ENCODE data around the gene THAP4.
"Not testable (repeated sequence)": the region's sequence is repeated elsewhere in the genome, so short reads cannot be mapped to it uniquely, and the experiment has no call there.

The THAP4 gene

DNA sequence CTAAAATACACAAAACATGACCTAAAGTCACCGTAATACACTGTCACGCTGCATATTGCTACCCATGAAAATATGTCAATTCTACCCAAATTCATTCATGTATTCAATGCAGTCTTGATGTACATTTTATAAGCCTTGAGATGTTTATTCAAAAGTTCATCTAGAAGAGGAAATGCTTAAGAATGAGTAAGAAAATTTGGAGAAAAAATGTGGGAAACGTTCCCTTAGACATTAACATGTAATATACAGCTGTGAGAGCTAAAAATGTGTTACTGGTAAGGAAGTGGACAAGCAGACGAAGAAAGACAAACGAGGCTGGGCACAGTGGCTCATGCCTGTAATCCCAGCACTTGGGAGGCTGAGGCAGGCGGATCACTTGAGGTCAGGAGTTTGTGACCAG is 37.3 kb downstream of the THAP4 start:
- H3K27me3 ChIP-seq (ENCODE audit: control insufficient read depth, insufficient read depth, low read length), result no peaks in the 10 kb centered on the region
- H3K27ac ChIP-seq (ENCODE audit: low read length), result no peak overlapping the region
- no peaks in the 10 kb centered on the region for H3K4me1 ChIP-seq (ENCODE audit: control insufficient read depth, low read depth, low read length)
- H3K4me3 ChIP-seq (ENCODE audit: low read length), result no peak overlapping the region
- no peaks in the 10 kb centered on the region for H3K9me3 ChIP-seq (ENCODE audit: control insufficient read depth, low read depth, low read length)
- no peak overlapping the region for H3K9ac ChIP-seq (ENCODE audit: low read length)
- peaks cover 21% of the 10 kb centered on the region for H3K36me3 ChIP-seq (ENCODE audit: control insufficient read depth, low read depth, low read length)

DNA sequence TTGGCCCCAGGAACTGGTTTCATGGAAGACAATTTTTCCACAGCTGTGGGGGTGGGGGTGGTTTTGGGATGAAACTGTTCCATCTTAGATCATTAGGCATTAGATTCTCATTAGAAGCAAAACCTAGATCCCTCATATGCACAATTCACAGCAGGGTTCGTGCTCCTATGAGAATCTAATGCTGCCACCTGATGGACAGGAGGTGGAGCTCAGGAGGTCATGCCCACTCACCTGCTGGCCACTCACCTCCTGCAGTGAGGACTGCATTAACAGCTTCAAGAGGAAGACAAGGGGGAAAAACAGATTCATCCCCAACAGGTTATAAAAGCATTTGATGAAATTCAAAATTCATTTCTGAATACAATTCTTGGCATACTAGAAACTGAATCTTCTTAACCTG is 38.5 kb downstream of the THAP4 start:
- Histone ChIP-seq H3K9ac (ENCODE audit: low read length) (no peak overlapping the region), H3K4me1 (ENCODE audit: control insufficient read depth, low read depth, low read length) (no peaks in the 10 kb centered on the region), H3K27ac (ENCODE audit: low read length) (no peak overlapping the region), H3K9me3 (ENCODE audit: control insufficient read depth, low read depth, low read length) (no peaks in the 10 kb centered on the region), H3K36me3 (ENCODE audit: control insufficient read depth, low read depth, low read length) (peaks cover 20% of the 10 kb centered on the region), H3K27me3 (ENCODE audit: control insufficient read depth, insufficient read depth, low read length) (no peaks in the 10 kb centered on the region), H3K4me3 (ENCODE audit: low read length) (no peak overlapping the region)

DNA sequence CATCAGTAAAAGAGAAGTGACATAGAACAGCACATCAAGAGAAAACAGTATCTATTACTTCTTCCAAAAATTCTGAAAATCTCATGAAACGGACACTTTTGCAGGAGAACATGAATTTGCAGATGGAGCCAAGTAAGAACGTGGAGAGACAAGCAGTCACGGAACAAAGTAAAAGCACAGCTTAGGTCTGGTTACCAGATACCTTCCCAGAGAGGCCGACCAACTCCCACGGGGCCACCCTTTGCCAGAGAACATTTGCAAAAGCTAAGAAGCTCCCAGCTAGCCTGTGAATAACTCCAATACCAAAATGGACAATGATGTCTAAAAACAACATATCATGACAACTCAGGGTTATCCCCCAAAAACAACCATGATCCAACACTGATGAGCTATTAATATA is 38.9 kb downstream of the THAP4 start:
- no peaks in the 10 kb centered on the region for H3K4me1 ChIP-seq (ENCODE audit: control insufficient read depth, low read depth, low read length)
- H3K9ac ChIP-seq (ENCODE audit: low read length), result no peak overlapping the region
- peaks cover 19% of the 10 kb centered on the region for H3K36me3 ChIP-seq (ENCODE audit: control insufficient read depth, low read depth, low read length)
- H3K27ac ChIP-seq (ENCODE audit: low read length), result no peak overlapping the region
- H3K9me3 ChIP-seq (ENCODE audit: control insufficient read depth, low read depth, low read length), result no peaks in the 10 kb centered on the region
- no peak overlapping the region for H3K4me3 ChIP-seq (ENCODE audit: low read length)
- H3K27me3 ChIP-seq (ENCODE audit: control insufficient read depth, insufficient read depth, low read length), result no peaks in the 10 kb centered on the region

DNA sequence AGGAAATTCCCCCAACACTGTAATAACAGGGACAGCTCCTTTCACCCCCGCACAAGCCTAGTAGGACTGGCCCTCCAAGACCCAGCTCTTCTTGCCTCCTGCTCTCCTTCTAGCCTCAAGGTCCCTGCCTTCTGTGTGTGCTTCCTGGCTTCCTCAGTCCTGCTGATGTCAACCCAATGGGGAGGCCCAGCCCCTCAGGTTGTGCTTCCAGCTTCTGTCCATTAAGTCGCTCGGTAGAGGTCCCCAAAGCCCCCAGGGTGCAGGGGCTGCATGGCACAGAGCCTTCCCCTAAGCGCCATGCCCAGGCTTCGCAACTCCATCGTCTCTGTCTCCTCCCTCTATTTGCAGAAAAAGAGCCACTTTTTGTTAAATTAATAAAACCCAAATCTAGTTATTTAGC is 39.4 kb downstream of the THAP4 start:
- Histone ChIP-seq H3K4me3 (ENCODE audit: low read length) (no peak overlapping the region), H3K36me3 (ENCODE audit: control insufficient read depth, low read depth, low read length) (peaks cover 14% of the 10 kb centered on the region)

DNA sequence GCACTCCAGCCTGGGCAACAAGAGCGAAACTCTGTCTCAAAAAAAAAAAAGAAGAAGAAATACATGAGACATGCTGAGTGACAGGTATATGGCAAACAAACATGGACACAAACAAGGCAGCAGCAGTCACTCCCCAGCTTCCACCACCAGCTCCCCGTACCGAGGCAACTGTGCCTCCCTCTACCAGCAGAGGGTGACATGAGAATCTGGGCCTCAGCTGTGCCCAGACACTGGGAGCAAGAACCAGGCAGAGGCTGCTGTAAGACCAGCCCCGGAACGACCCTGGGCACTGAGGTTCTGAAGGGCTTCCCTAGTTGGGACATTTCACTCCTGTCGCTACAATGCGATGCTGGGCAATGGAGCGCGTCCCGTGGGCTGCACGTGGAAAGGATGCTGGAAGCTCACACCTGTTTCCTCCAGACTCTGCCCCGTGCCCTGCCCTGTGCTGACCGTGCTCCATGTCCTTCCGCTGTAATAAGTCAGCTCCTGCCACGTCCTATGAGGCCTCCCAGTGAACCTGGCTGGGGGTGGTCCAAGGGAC is 41.3 kb downstream of the THAP4 start:
- Histone ChIP-seq H3K27ac (ENCODE audit: low read length) (no peak overlapping the region), H3K36me3 (ENCODE audit: control insufficient read depth, low read depth, low read length) (peaks cover 14% of the 10 kb centered on the region), H3K27me3 (ENCODE audit: control insufficient read depth, insufficient read depth, low read length) (no peaks in the 10 kb centered on the region), H3K9me3 (ENCODE audit: control insufficient read depth, low read depth, low read length) (no peaks in the 10 kb centered on the region), H3K4me3 (ENCODE audit: low read length) (no peak overlapping the region), H3K9ac (ENCODE audit: low read length) (no peak overlapping the region), H3K4me1 (ENCODE audit: control insufficient read depth, low read depth, low read length) (no peaks in the 10 kb centered on the region)

More for the DNA sequence above, 39.4 kb downstream of the THAP4 start:
- Histone ChIP-seq H3K9me3 (ENCODE audit: control insufficient read depth, low read depth, low read length) (no peaks in the 10 kb centered on the region), H3K27me3 (ENCODE audit: control insufficient read depth, insufficient read depth, low read length) (no peaks in the 10 kb centered on the region), H3K4me1 (ENCODE audit: control insufficient read depth, low read depth, low read length) (no peaks in the 10 kb centered on the region), H3K9ac (ENCODE audit: low read length) (no peak overlapping the region), H3K27ac (ENCODE audit: low read length) (no peak overlapping the region)

DNA sequence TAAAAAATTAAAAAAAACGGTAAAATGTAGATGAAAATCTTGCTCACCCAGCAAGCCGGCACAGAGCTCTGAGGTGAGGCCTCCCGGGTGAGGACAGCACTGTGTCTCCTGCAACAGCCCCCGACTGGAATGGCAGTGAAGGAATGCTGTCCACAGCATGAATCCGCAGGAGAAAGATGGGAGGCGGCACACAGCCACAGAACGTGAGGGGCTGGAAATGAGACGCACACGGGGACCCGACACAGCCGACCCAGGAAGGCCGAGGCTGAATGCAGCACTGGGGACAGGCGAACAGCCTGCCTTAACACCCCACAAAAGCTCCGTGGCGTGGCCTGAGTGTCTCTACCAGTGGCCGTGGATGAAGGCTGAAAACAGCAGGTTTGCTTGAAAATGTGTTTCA is 43.7 kb downstream of the THAP4 start:
- Histone ChIP-seq H3K9ac (ENCODE audit: low read length) (no peak overlapping the region), H3K9me3 (ENCODE audit: control insufficient read depth, low read depth, low read length) (no peaks in the 10 kb centered on the region), H3K36me3 (ENCODE audit: control insufficient read depth, low read depth, low read length) (peaks cover 8% of the 10 kb centered on the region), H3K4me3 (ENCODE audit: low read length) (no peak overlapping the region), H3K4me1 (ENCODE audit: control insufficient read depth, low read depth, low read length) (no peaks in the 10 kb centered on the region), H3K27me3 (ENCODE audit: control insufficient read depth, insufficient read depth, low read length) (no peaks in the 10 kb centered on the region), H3K27ac (ENCODE audit: low read length) (no peak overlapping the region)

DNA sequence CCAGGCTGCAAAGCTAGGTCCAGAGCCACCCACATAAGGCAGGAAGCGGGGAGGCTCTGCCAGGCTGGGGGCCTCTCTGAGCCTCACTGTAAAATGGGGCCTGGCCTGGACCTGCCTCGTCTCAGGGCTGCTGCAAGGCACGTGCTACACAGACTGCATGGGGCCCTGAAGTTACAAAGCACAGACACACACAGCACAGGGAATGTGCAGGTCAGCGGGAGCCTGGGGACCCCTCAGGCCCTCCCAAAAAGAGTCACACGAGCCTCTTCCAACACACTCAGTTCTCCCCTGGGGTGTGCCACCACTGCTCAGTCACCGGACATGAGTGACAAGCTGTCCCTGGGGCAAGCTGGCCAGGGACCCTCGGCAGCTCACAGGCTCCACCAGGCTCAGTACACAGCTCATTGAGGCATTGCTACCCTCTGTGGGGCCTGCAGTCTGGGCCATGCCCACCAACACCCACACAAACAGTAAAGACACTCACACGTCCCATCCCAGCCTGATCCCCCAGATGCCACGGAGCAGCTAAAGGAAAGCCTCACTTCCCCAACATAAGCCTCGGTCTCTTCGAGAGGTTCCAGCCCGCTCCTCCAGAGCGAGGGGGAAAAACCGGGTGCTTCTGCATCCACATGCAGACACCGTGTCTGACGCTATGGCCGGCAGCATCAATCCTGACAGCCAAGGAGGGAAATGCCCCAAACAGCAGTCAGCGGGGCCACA is 44.7 kb downstream of the THAP4 start:
- Histone ChIP-seq H3K9me3 (ENCODE audit: control insufficient read depth, low read depth, low read length) (peaks cover 4% of the 10 kb centered on the region), H3K4me1 (ENCODE audit: control insufficient read depth, low read depth, low read length) (no peaks in the 10 kb centered on the region), H3K27me3 (ENCODE audit: control insufficient read depth, insufficient read depth, low read length) (no peaks in the 10 kb centered on the region), H3K9ac (ENCODE audit: low read length) (no peak overlapping the region), H3K36me3 (ENCODE audit: control insufficient read depth, low read depth, low read length) (peaks cover 8% of the 10 kb centered on the region), H3K4me3 (ENCODE audit: low read length) (no peak overlapping the region), H3K27ac (ENCODE audit: low read length) (no peak overlapping the region)

DNA sequence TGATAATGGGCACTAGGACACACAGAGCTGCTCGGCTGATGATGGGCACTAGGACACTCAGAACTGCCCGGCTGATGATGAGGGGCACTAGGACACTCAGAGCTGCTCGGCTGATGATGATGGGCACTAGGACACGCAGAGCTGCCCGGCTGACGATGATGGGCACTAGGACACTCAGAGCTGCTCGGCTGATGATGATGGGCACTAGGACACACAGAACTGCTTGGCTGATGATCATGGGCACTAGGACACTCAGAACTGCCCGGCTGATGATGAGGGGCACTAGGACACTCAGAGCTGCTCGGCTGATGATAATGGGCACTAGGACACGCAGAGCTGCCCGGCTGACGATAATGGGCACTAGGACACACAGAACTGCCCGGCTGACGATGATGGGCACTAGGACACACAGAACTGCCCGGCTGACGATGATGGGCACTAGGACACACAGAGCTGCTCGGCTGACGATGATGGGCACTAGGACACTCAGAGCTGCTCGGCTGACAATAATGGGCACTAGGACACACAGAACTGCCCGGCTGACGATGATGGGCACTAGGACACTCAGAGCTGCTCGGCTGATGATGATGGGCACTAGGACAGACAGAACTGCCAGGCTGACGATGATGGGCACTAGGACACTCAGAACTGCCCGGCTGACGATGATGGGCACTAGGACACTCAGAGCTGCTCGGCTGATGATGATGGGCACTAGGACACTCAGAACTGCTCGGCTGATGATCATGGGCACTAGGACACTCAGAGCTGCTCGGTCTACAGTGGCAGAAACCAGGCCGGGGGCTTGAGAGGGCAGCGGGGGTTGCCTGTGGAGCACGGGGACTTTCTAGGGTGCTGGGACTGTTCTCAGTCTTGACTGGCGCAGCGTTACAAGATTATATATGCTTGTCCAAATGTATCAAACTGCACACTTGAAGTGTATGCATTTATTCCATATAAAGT is 46.2 kb downstream of the THAP4 start:
- H3K27me3 ChIP-seq (ENCODE audit: control insufficient read depth, insufficient read depth, low read length); H3K27ac ChIP-seq (ENCODE audit: low read length); H3K4me3 ChIP-seq (ENCODE audit: low read length); H3K9ac ChIP-seq (ENCODE audit: low read length); H3K4me1 ChIP-seq (ENCODE audit: control insufficient read depth, low read depth, low read length); H3K36me3 ChIP-seq (ENCODE audit: control insufficient read depth, low read depth, low read length): not testable (repeated sequence)
- H3K9me3 ChIP-seq (ENCODE audit: control insufficient read depth, low read depth, low read length), result peaks cover 15% of the 10 kb centered on the region

DNA sequence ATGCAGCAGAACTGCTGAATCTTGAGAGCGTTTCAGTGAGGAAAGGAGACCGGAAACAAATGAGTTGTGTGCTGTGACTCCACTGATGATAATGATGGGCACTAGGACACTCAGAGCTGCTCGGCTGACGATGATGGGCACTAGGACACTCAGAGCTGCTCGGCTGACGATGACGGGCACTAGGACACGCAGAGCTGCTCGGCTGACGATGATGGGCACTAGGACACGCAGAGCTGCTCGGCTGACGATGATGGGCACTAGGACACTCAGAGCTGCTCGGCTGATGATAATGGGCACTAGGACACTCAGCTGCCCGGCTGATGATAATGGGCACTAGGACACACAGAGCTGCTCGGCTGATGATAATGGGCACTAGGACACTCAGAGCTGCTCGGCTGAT is 47.1 kb downstream of the THAP4 start:
- not testable (repeated sequence) for H3K9ac ChIP-seq (ENCODE audit: low read length); H3K27me3 ChIP-seq (ENCODE audit: control insufficient read depth, insufficient read depth, low read length); H3K36me3 ChIP-seq (ENCODE audit: control insufficient read depth, low read depth, low read length); H3K27ac ChIP-seq (ENCODE audit: low read length); H3K4me3 ChIP-seq (ENCODE audit: low read length); H3K4me1 ChIP-seq (ENCODE audit: control insufficient read depth, low read depth, low read length)
- peaks cover 15% of the 10 kb centered on the region for H3K9me3 ChIP-seq (ENCODE audit: control insufficient read depth, low read depth, low read length)

DNA sequence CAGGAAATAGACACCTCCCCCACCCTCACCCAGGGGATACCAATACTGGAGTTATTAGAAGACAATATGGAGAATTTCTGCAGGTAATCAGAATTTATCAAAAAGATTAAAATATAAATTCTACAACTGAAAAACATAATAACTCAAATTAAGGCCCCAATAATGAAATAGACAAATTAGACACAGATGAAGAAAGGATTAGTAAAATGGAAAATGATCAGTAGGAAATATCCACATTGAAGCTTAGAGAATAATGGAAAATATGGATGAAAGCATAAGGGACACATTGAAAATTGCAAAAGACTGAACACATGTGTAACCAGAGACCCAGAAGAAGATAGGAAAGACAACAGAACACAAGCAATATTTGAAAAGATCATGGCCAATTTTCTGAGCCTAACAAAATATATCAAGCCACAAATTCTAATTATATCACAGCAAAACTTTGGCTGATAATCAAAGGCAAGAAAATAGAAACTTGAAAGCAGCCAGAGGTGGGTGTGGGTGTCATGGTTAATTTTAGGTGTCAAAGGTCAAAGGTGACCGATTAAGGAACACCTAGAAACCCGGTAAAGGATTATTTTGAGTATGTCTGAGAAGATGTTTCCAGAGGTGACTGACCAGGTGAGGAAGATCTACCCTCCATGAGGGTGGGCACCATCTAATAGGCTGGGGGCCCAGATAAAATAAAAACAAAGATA is 50.2 kb downstream of the THAP4 start:
- H3K4me3 ChIP-seq (ENCODE audit: low read length), result no peak overlapping the region
- H3K36me3 ChIP-seq (ENCODE audit: control insufficient read depth, low read depth, low read length), result peaks cover 9% of the 10 kb centered on the region
- no peaks in the 10 kb centered on the region for H3K27me3 ChIP-seq (ENCODE audit: control insufficient read depth, insufficient read depth, low read length)

DNA sequence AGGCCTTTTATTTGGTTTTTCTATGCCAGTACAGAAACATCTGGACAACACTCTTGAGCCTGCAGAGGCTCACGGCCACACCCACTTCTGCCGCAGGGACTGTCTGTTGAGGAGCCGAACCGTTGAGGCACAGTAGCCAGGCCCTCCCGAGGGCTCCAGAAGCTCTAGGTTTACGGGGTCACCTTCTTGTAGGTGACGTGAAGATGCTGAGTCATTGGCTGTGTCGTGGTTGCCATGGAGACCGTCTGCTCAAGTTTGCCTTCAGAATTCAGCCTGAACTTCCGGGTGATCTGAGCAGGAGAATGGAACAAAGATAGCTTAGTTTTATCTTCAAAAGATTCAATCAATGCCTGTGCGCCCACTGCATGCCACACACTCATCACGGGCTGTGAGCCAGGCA is 52.5 kb downstream of the THAP4 start:
- no peak overlapping the region for H3K9ac ChIP-seq (ENCODE audit: low read length)
- no peak overlapping the region for H3K4me3 ChIP-seq (ENCODE audit: low read length)
- H3K4me1 ChIP-seq (ENCODE audit: control insufficient read depth, low read depth, low read length), result no peaks in the 10 kb centered on the region
- H3K27ac ChIP-seq (ENCODE audit: low read length), result no peak overlapping the region
- H3K9me3 ChIP-seq (ENCODE audit: control insufficient read depth, low read depth, low read length), result peaks cover 15% of the 10 kb centered on the region
- H3K36me3 ChIP-seq (ENCODE audit: control insufficient read depth, low read depth, low read length), result peaks cover 9% of the 10 kb centered on the region
- H3K27me3 ChIP-seq (ENCODE audit: control insufficient read depth, insufficient read depth, low read length), result no peaks in the 10 kb centered on the region

More for the DNA sequence above, 50.2 kb downstream of the THAP4 start:
- H3K4me1 ChIP-seq (ENCODE audit: control insufficient read depth, low read depth, low read length), result no peaks in the 10 kb centered on the region
- peaks cover 15% of the 10 kb centered on the region for H3K9me3 ChIP-seq (ENCODE audit: control insufficient read depth, low read depth, low read length)
- no peak overlapping the region for H3K27ac ChIP-seq (ENCODE audit: low read length)
- no peak overlapping the region for H3K9ac ChIP-seq (ENCODE audit: low read length)
